ENCODE measurements around the gene TTC28.
"Not testable (repeated sequence)": the region's sequence is repeated elsewhere in the genome, so short reads cannot be mapped to it uniquely, and the experiment has no call there.

Gene TTC28

GRCh38 chr22:28397306-28397705, 282.3 kb downstream of the TTC28 start:
- DNase-seq = no peak

GRCh38 chr22:28395920-28396753, 283.5 kb downstream of the TTC28 start:
- no peak for DNase-seq

GRCh38 chr22:28395520-28395919, 284.1 kb downstream of the TTC28 start:
- no peak for DNase-seq

- no peak for DNase-seq
Measured at GRCh38 chr22:28394513-28395110, 285.0 kb downstream of the TTC28 start.

- no peak for DNase-seq
Measured at GRCh38 chr22:28381429-28382167, 298.0 kb downstream of the TTC28 start.

- DNase-seq = no peak
Measured at GRCh38 chr22:28379951-28380350, 299.7 kb downstream of the TTC28 start.

GRCh38 chr22:28379075-28379779, 300.4 kb downstream of the TTC28 start:
- DNase-seq = no peak

- no peak for DNase-seq
Measured at GRCh38 chr22:28375761-28376534, 303.7 kb downstream of the TTC28 start.

- no peak for DNase-seq
Measured at GRCh38 chr22:28373831-28374230, 305.8 kb downstream of the TTC28 start.

- DNase-seq = no peak
Measured at GRCh38 chr22:28369854-28370253, 309.8 kb downstream of the TTC28 start.

- DNase-seq = no peak
Measured at GRCh38 chr22:28366856-28367255, 312.8 kb downstream of the TTC28 start.

GRCh38 chr22:28365371-28365770, 314.3 kb downstream of the TTC28 start:
- no peak for DNase-seq

- DNase-seq = not testable (repeated sequence)
Measured at GRCh38 chr22:28364105-28364504, 315.5 kb downstream of the TTC28 start.

GRCh38 chr22:28360939-28361338, 318.7 kb downstream of the TTC28 start:
- no peak for DNase-seq

GRCh38 chr22:28358312-28358711, 321.3 kb downstream of the TTC28 start:
- DNase-seq = no peak

- no peak for DNase-seq
Measured at GRCh38 chr22:28357193-28357592, 322.4 kb downstream of the TTC28 start.

- DNase-seq = no peak
Measured at GRCh38 chr22:28351476-28351875, 328.2 kb downstream of the TTC28 start.

GRCh38 chr22:28348613-28349609, 330.7 kb downstream of the TTC28 start:
- no peak for DNase-seq

GRCh38 chr22:28346308-28346707, 333.3 kb downstream of the TTC28 start:
- no peak for DNase-seq

- DNase-seq = no peak
Measured at GRCh38 chr22:28344918-28345703, 334.5 kb downstream of the TTC28 start.
